GM18873 (cell line): Measurements from ENCODE around the gene MAGOH.
"Not testable (repeated sequence)": the region's sequence is repeated elsewhere in the genome, so short reads cannot be mapped to it uniquely, and the experiment has no call there.

Experiments
- ATAC-seq: cut with Tn5 transposase; IDR thresholded peaks from one replicate; pipeline ENCODE4 v1.9.1; 2021; ENCODE audit warnings: mild to moderate bottlenecking, moderate library complexity, moderate number of reproducible peaks; ENCODE audit not compliant: unreplicated experiment, low FRiP score

The MAGOH gene

GRCh38 chr1:53190210-53190611 is 48.1 kb downstream of the MAGOH start:
- no peak for ATAC-seq

- ATAC-seq: no peak
These were observed 49.3 kb downstream of the MAGOH start for GRCh38 chr1:53189061-53189460.

GRCh38 chr1:53188099-53188498 is 50.2 kb downstream of the MAGOH start:
- no peak for ATAC-seq

- no peak for ATAC-seq
These were observed 50.9 kb downstream of the MAGOH start for GRCh38 chr1:53187401-53187800.

GRCh38 chr1:53186533-53186932 is 51.8 kb downstream of the MAGOH start:
- ATAC-seq: no peak

- not testable (repeated sequence) for ATAC-seq
These were observed 52.4 kb downstream of the MAGOH start for GRCh38 chr1:53185955-53186297.

- no peak for ATAC-seq
These were observed 55.0 kb downstream of the MAGOH start for GRCh38 chr1:53183095-53183990.

GRCh38 chr1:53182716-53183094 is 55.6 kb downstream of the MAGOH start:
- no peak for ATAC-seq

GRCh38 chr1:53182111-53182593 is 56.2 kb downstream of the MAGOH start:
- no peak for ATAC-seq

- ATAC-seq: no peak
These were observed 57.4 kb downstream of the MAGOH start for GRCh38 chr1:53180951-53181350.

GRCh38 chr1:53180226-53180625 is 58.1 kb downstream of the MAGOH start:
- no peak for ATAC-seq
